Stimulated activated CD8-positive, alpha-beta memory T cell treated with anti-CD3 and anti-CD28 coated beads, Interleukin-4, amount 100 ng/mL, for 1 hour (primary cell): ENCODE measurements around the gene PPP1R17.

ENCODE experiments used
- DNase-seq, 2 donors: peaks; one replicate each; pipeline ENCODE4 v3.0.0-alpha.2; 2020; ENCODE audit warnings: low read depth in 2 of 2, low spot score in 1 of 2

The PPP1R17 gene

GRCh38 chr7:31695859-31696614 lies 9.0 kb downstream of the PPP1R17 start:
- DNase-seq, result no peak

GRCh38 chr7:31699050-31699449 lies 12.0 kb downstream of the PPP1R17 start:
- DNase-seq, result no peak

GRCh38 chr7:31702354-31702753 lies 15.3 kb downstream of the PPP1R17 start:
- DNase-seq, result no peak

- no peak for DNase-seq
These were observed 18.4 kb downstream of the PPP1R17 start for GRCh38 chr7:31705377-31705776.

GRCh38 chr7:31707089-31707488 lies 20.1 kb downstream of the PPP1R17 start:
- no peak for DNase-seq

GRCh38 chr7:31710171-31710570 lies 23.2 kb downstream of the PPP1R17 start:
- no peak for DNase-seq

- DNase-seq, result no peak
These were observed 29.3 kb downstream of the PPP1R17 start for GRCh38 chr7:31716355-31716754.

GRCh38 chr7:31720366-31720765 lies 33.4 kb downstream of the PPP1R17 start:
- DNase-seq, result no peak

- no peak for DNase-seq
These were observed 37.7 kb downstream of the PPP1R17 start for GRCh38 chr7:31724696-31725095.

GRCh38 chr7:31729195-31729804 lies 42.3 kb downstream of the PPP1R17 start:
- DNase-seq, result no peak

GRCh38 chr7:31734456-31734855 lies 47.4 kb downstream of the PPP1R17 start:
- no peak for DNase-seq

GRCh38 chr7:31735991-31736982 lies 49.3 kb downstream of the PPP1R17 start:
- no peak for DNase-seq

- DNase-seq, result no peak
These were observed 54.8 kb downstream of the PPP1R17 start for GRCh38 chr7:31741852-31742251.

- DNase-seq, result no peak
These were observed 57.4 kb downstream of the PPP1R17 start for GRCh38 chr7:31744294-31744874.

- no peak for DNase-seq
These were observed 60.5 kb downstream of the PPP1R17 start for GRCh38 chr7:31747553-31747952.

GRCh38 chr7:31748084-31748483 lies 61.1 kb downstream of the PPP1R17 start:
- DNase-seq, result no peak

GRCh38 chr7:31751726-31752125 lies 64.7 kb downstream of the PPP1R17 start:
- no peak for DNase-seq
